Endothelial cell of umbilical vein (primary cell): ENCODE results near the gene PXK. TPM values are rescaled to one million over a fixed set of nuclear protein-coding genes. Genes with fewer than 3 reads are reported as not detected.

Experiments used
- BruUV-seq: library from RNA; stranded (reverse); fragments of 400-500 nt; replicated peaks from 2 replicates; lab custom pipeline; 2021; lab: Mats Ljungman, UMichigan
- CTCF ChIA-PET: fragments of 300-600, 350-600 bp; sonication (Branson Sonifier 250); formaldehyde crosslinking; loops from one replicate; lab custom pipeline; 2021; ENCODE audit warnings: antibody characterized with exemption, inconsistent platforms; lab: Charles Lee
- POLR2A ChIA-PET: fragments of 300-600, 350-600 bp; sonication (Branson Sonifier 250); formaldehyde crosslinking; loops from one replicate; lab custom pipeline; 2021; ENCODE audit warnings: antibody characterized with exemption, inconsistent platforms; lab: Charles Lee
- DNase-seq: peaks from one replicate; pipeline ENCODE4 v3.0.0-alpha.2; 2011; ENCODE audit warnings: low read depth, low spot score
- FAIRE-seq: peaks from 2 replicates; lab custom pipeline; 2011; peaks lifted over from hg19 to GRCh38; lab: Jason Lieb, UNC
- H2AFZ ChIP-seq: 2 replicates; pipeline ENCODE4 v1.6.0; 2012; ENCODE audit warnings: low read depth, low read length, control low read depth, inconsistent platforms
- H3K27ac ChIP-seq: 2 replicates; pipeline ENCODE4 v1.5.1; 2011; ENCODE audit warnings: low read depth, mild to moderate bottlenecking, control low read depth, low read length, moderate library complexity; ENCODE audit not compliant: insufficient read depth
- H3K27me3 ChIP-seq, 2 experiments: 2 replicates each; pipeline versions ENCODE4 v1.6.0 to v1.6.1; 2011; ENCODE audit warnings: low read length in 2 of 2, mixed read lengths in 1 of 2; ENCODE audit not compliant: control insufficient read depth in 2 of 2, insufficient read depth in 2 of 2
- H3K36me3 ChIP-seq, 2 experiments: 2 replicates in 1 of 2; 3 replicates in 1 of 2; pipeline ENCODE4 v1.5.1; 2011; ENCODE audit warnings: low read length in 2 of 2, mild to moderate bottlenecking in 1 of 2, moderate library complexity in 1 of 2; ENCODE audit not compliant: control insufficient read depth in 2 of 2, insufficient read depth in 2 of 2; ENCODE audit errors: extremely low read depth in 1 of 2
- H3K4me1 ChIP-seq: 3 replicates; pipeline ENCODE4 v1.5.1; 2011; ENCODE audit warnings: mild to moderate bottlenecking, low read length; ENCODE audit not compliant: control insufficient read depth, insufficient read depth; ENCODE audit errors: extremely low read depth
- H3K4me2 ChIP-seq: 2 replicates; pipeline ENCODE4 v1.6.1; 2011; ENCODE audit warnings: low read length, control low read depth, mixed read lengths; ENCODE audit not compliant: insufficient read depth
- H3K4me3 ChIP-seq, 3 experiments: fragments of 200-600 bp in 1 of 3; sonication (generic), shearing (Covaris generic) in 1 of 3; replicated peaks in 1 of 3; 2 replicates each; pipeline ENCODE4 v1.5.1; 2011 to 2016; ENCODE audit warnings: control low read depth in 3 of 3, low read length in 3 of 3, mild to moderate bottlenecking in 2 of 3, inconsistent platforms in 1 of 3, low read depth in 1 of 3, moderate library complexity in 1 of 3; ENCODE audit not compliant: insufficient read depth in 1 of 3
- H3K79me2 ChIP-seq: 2 replicates; pipeline ENCODE4 v1.6.0; 2012; ENCODE audit warnings: low read length, inconsistent platforms; ENCODE audit not compliant: control insufficient read depth, insufficient read depth
- H3K9ac ChIP-seq: replicated peaks from 2 replicates; pipeline ENCODE3; 2011; ENCODE audit warnings: low read length, control low read depth; ENCODE audit not compliant: insufficient read depth; ENCODE audit errors: extremely low read depth
- H3K9me1 ChIP-seq: replicated peaks from 3 replicates; pipeline ENCODE4 v1.6.0; 2011; ENCODE audit warnings: mild to moderate bottlenecking, low read length; ENCODE audit not compliant: control insufficient read depth, insufficient read depth; ENCODE audit errors: extremely low read depth
- H3K9me3 ChIP-seq: replicated peaks from 2 replicates; pipeline ENCODE4 v1.5.1; 2012; ENCODE audit warnings: low read length, inconsistent platforms; ENCODE audit not compliant: control insufficient read depth, insufficient read depth
- H4K20me1 ChIP-seq: replicated peaks from 2 replicates; pipeline ENCODE3; 2011; ENCODE audit warnings: mild to moderate bottlenecking, low read length; ENCODE audit not compliant: control insufficient read depth, insufficient read depth; ENCODE audit errors: extremely low read depth
- CTCF ChIP-seq, 2 donors: IDR thresholded peaks; 1 replicate in 1 of 2; 2 replicates in 1 of 2; pipeline ENCODE4 v1.5.1; 2011; ENCODE audit warnings: low read length in 2 of 2, mild to moderate bottlenecking in 2 of 2, moderate library complexity in 2 of 2, control low read depth in 1 of 2, inconsistent platforms in 1 of 2, low read depth in 1 of 2; ENCODE audit not compliant: insufficient read depth in 1 of 2; ENCODE audit errors: extremely low read depth in 1 of 2
- EZH2 ChIP-seq: IDR thresholded peaks from 2 replicates; pipeline ENCODE4 v1.6.1; 2012; ENCODE audit warnings: borderline replicate concordance, low read depth, mild to moderate bottlenecking, moderate library complexity, low read length, inconsistent platforms; ENCODE audit not compliant: severe bottlenecking
- FOS ChIP-seq: IDR thresholded peaks from 2 replicates; pipeline ENCODE4 v1.6.1; 2011; ENCODE audit warnings: mild to moderate bottlenecking, low read length, moderate library complexity, borderline replicate concordance; ENCODE audit not compliant: insufficient read depth
- GATA2 ChIP-seq: IDR thresholded peaks from 2 replicates; pipeline ENCODE4 v1.7.0; 2011; ENCODE audit warnings: low read depth, mild to moderate bottlenecking, moderate library complexity, mixed read lengths, low read length; ENCODE audit not compliant: insufficient read length, insufficient read depth
- JUN ChIP-seq: IDR thresholded peaks from 2 replicates; pipeline ENCODE4 v1.6.1; 2011; ENCODE audit warnings: borderline replicate concordance, low read depth; ENCODE audit not compliant: insufficient read length, insufficient read depth
- MAX ChIP-seq: IDR thresholded peaks from 2 replicates; pipeline ENCODE4 v1.6.1; 2011; ENCODE audit not compliant: insufficient read depth, insufficient read length
- MYC ChIP-seq: IDR thresholded peaks from one replicate; pipeline ENCODE4 v1.6.1; 2011; ENCODE audit warnings: mild to moderate bottlenecking, low read depth, low read length
- POLR2A ChIP-seq: IDR thresholded peaks from 2 replicates; pipeline ENCODE4 v1.6.1; 2012; ENCODE audit warnings: low read depth, mild to moderate bottlenecking, control low read depth, low read length
- POLR2AphosphoS5 ChIP-seq: IDR thresholded peaks from 2 replicates; pipeline ENCODE4 v1.6.1; 2012; ENCODE audit warnings: low read depth, mild to moderate bottlenecking, control low read depth, low read length, moderate library complexity; ENCODE audit not compliant: insufficient read depth
- dilution Hi-C: fragments of 300-500 bp; cut with MboI; formaldehyde crosslinking; loops from one replicate; pipeline ENCODE4 v1.15.0; 2019; ENCODE audit warnings: low sequenced_read_pairs; ENCODE audit not compliant: extremely low pct_ligation_motif_present
- intact Hi-C: fragments of 100-400 bp; cut with micrococcal nuclease; formaldehyde crosslinking; loops from one replicate; pipeline ENCODE4 v1.10.0; 2022
- polyA plus RNA-seq, 4 experiments: library from polyadenylated mRNA; depleted of rRNA in 3 of 4; stranded (reverse) in 3 of 4; unstranded in 1 of 4; fragments of >200 nt; gene quantifications; 2 replicates each; pipeline versions ENCODE4 v1.2.1 to v1.2.3, GENCODE V29; 2011 to 2012; ENCODE audit warnings: missing spikeins in 1 of 4
- total RNA-seq: library from RNA; stranded (reverse); gene quantifications from 2 replicates; pipeline ENCODE4 v1.2.3, GENCODE V29; 2021

PXK gene
- total and polyA plus RNA-seq, 2 donors (not counting 3 experiments of a cell fraction or from before 2014, with no cell fraction given), result 11.3 to 14.6 TPM

DNA sequence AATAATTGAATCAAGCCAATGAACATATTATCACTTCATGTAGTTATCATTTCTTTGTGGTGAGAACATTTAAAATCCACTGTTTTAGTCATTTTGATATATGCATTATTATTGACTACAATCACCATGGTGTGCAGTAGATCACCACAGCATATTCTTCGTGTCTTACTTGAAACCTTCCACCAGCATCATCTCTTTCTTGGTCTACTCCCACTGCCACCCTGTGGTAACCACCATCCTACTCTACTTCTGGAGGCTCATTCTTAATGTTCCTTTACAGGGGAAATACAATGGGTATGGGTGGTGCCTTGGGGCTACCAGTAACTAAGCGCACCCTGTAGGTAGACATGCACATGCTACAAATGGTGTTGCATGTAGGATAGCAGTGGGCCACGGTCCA, 25.4 kb downstream of the PXK start:
- dilution Hi-C loops (no loop called here), intact Hi-C loops (no loop called here)
- no peak overlapping the region for H3K27ac ChIP-seq
- FAIRE-seq, result no peak
- H3K4me3 ChIP-seq, result no peak overlapping the region
- H2AFZ ChIP-seq, result no peak overlapping the region
- no peak overlapping the region for H3K9ac ChIP-seq
- no peak overlapping the region for H3K4me2 ChIP-seq
- H3K27me3 ChIP-seq, result no peaks in the 10 kb centered on the region
- H3K4me1 ChIP-seq, result no peaks in the 10 kb centered on the region
- BruUV-seq, result no TSS peak
- CTCF ChIA-PET, result no interaction called here
- H3K79me2 ChIP-seq, result no peaks in the 10 kb centered on the region
- H3K36me3 ChIP-seq, result no peaks in the 10 kb centered on the region
- POLR2A ChIA-PET, result no interaction called here
- TF ChIP-seq CTCF (IDR thresholded peaks at IDR 0.05; ENCODE audit: extremely low read depth in 1 of 2, insufficient read depth in 1 of 2, low read depth in 1 of 2, low read length in 2 of 2), result no peak
- no peak for TF ChIP-seq JUN
- TF ChIP-seq MYC, result no peak
- no peak for TF ChIP-seq POLR2AphosphoS5
- no peak for TF ChIP-seq MAX
- no peak for TF ChIP-seq EZH2
- TF ChIP-seq GATA2, result no peak
- TF ChIP-seq POLR2A, result no peak
- no peak for TF ChIP-seq FOS
- no peaks in the 10 kb centered on the region for H4K20me1 ChIP-seq
- no peak for DNase-seq
- no peaks in the 10 kb centered on the region for H3K9me3 ChIP-seq
- no peaks in the 10 kb centered on the region for H3K9me1 ChIP-seq
